OCI-LY3 (cell line): ENCODE data around the gene CHD2.

ENCODE experiments used
- H2AFZ ChIP-seq: fragments of 200-600, 300-600 bp; shearing (Covaris generic); 2 replicates; pipeline ENCODE4 v1.6.0; 2014; ENCODE audit warnings: antibody characterized with exemption, low read depth, low read length
- H3K27ac ChIP-seq: fragments of 200-600, 300-600 bp; sonication (generic); 2 replicates; pipeline ENCODE4 v1.5.1; 2014; ENCODE audit warnings: mild to moderate bottlenecking, low read length, moderate library complexity, mixed read lengths
- H3K27me3 ChIP-seq: fragments of 200-600, 300-600 bp; sonication (generic); 2 replicates; pipeline ENCODE4 v1.6.1; 2014; ENCODE audit warnings: low read depth, low read length, mixed read lengths
- H3K36me3 ChIP-seq: fragments of 200-600, 300-600 bp; sonication (generic); replicated peaks from 2 replicates; pipeline ENCODE3; 2014; ENCODE audit warnings: low read depth, low read length, mixed read lengths
- H3K4me1 ChIP-seq: fragments of 300-600, 200-600 bp; sonication (generic); 2 replicates; pipeline ENCODE4 v1.6.1; 2014; ENCODE audit warnings: low read length, mixed read lengths
- H3K4me2 ChIP-seq: fragments of 200-600, 300-600 bp; sonication (generic); 2 replicates; pipeline ENCODE4 v1.6.1; 2014; ENCODE audit warnings: low read length, mixed read lengths
- H3K4me3 ChIP-seq: fragments of 300-600, 200-600 bp; sonication (generic); 2 replicates; pipeline ENCODE4 v1.5.1; 2014; ENCODE audit warnings: antibody characterized with exemption, mild to moderate bottlenecking, low read length, moderate library complexity
- H3K79me2 ChIP-seq: fragments of 300-600, 200-600 bp; shearing (Covaris generic); 2 replicates; pipeline ENCODE4 v1.6.1; 2014; ENCODE audit warnings: mild to moderate bottlenecking, low read length, mixed read lengths
- H3K9ac ChIP-seq: fragments of 300-600, 200-600 bp; shearing (Covaris generic); 2 replicates; pipeline ENCODE4 v1.6.0; 2014; ENCODE audit warnings: mild to moderate bottlenecking, low read length, moderate library complexity
- H3K9me3 ChIP-seq: fragments of 200-600, 300-600 bp; shearing (Covaris generic); 2 replicates; pipeline ENCODE4 v1.6.1; 2014; ENCODE audit warnings: low read length, mixed read lengths; ENCODE audit not compliant: insufficient read depth
- H4K20me1 ChIP-seq: fragments of 200-600, 300-600 bp; sonication (generic); 2 replicates; pipeline ENCODE4 v1.6.1; 2016; ENCODE audit warnings: low read length, mixed read lengths; ENCODE audit not compliant: insufficient read depth
- CTCF ChIP-seq: fragments of 200-600, 300-600 bp; sonication (generic); IDR thresholded peaks from 2 replicates; pipeline ENCODE4 v1.5.1; 2014; ENCODE audit warnings: antibody characterized with exemption, low read length, low read depth
- EZH2phosphoT487 ChIP-seq: fragments of 200-600 bp; shearing (Covaris generic); IDR thresholded peaks from 2 replicates; pipeline ENCODE4 v1.6.1; 2018; ENCODE audit warnings: antibody characterized with exemption, mixed run types, low read depth

The CHD2 gene

GRCh38 chr15:92906563-92907081, 6.5 kb downstream of the CHD2 start:
- H3K4me1 ChIP-seq, result peaks cover 43% of the 10 kb centered on the region
- H3K4me2 ChIP-seq, result peak overlapping the region; percentile 86
- TF ChIP-seq CTCF, result no peak
- no peak for TF ChIP-seq EZH2phosphoT487
- H3K9me3 ChIP-seq, result no peaks in the 10 kb centered on the region
- H2AFZ ChIP-seq, result no peak overlapping the region
- peak overlapping the region; percentile 74 for H3K27ac ChIP-seq
- H3K36me3 ChIP-seq, result peaks cover 56% of the 10 kb centered on the region
- peaks cover 86% of the 10 kb centered on the region for H4K20me1 ChIP-seq
- peaks cover 99% of the 10 kb centered on the region for H3K79me2 ChIP-seq
- H3K27me3 ChIP-seq, result no peaks in the 10 kb centered on the region
- H3K9ac ChIP-seq, result peak overlapping the region; percentile 68
- H3K4me3 ChIP-seq, result peak overlapping the region; percentile 76

- H3K36me3 ChIP-seq, result peaks cover 56% of the 10 kb centered on the region
- peak overlapping the region; percentile 76 for H3K4me3 ChIP-seq
- H4K20me1 ChIP-seq, result peaks cover 86% of the 10 kb centered on the region
- H3K4me1 ChIP-seq, result peaks cover 43% of the 10 kb centered on the region
- peaks cover 99% of the 10 kb centered on the region for H3K79me2 ChIP-seq
- H2AFZ ChIP-seq, result no peak overlapping the region
- TF ChIP-seq CTCF (no peak), EZH2phosphoT487 (no peak)
- H3K4me2 ChIP-seq, result peak overlapping the region; percentile 86
- peak overlapping the region; percentile 68 for H3K9ac ChIP-seq
- H3K9me3 ChIP-seq, result no peaks in the 10 kb centered on the region
- no peaks in the 10 kb centered on the region for H3K27me3 ChIP-seq
- peak overlapping the region; percentile 74 for H3K27ac ChIP-seq
These were observed 7.1 kb downstream of the CHD2 start for GRCh38 chr15:92907229-92907628.

- H3K36me3 ChIP-seq, result peaks cover 52% of the 10 kb centered on the region
- H4K20me1 ChIP-seq, result peaks cover 84% of the 10 kb centered on the region
- peak overlapping the region; percentile 76 for H3K4me3 ChIP-seq
- H3K79me2 ChIP-seq, result peaks cover 99% of the 10 kb centered on the region
- H3K9me3 ChIP-seq, result no peaks in the 10 kb centered on the region
- H2AFZ ChIP-seq, result no peak overlapping the region
- peaks cover 42% of the 10 kb centered on the region for H3K4me1 ChIP-seq
- peak overlapping the region; percentile 74 for H3K27ac ChIP-seq
- TF ChIP-seq EZH2phosphoT487 (no peak), CTCF (no peak)
- H3K4me2 ChIP-seq, result peak overlapping the region; percentile 86
- H3K27me3 ChIP-seq, result no peaks in the 10 kb centered on the region
- peak overlapping the region; percentile 68 for H3K9ac ChIP-seq
These were observed 8.0 kb downstream of the CHD2 start for GRCh38 chr15:92907896-92908712.

- Histone ChIP-seq H3K4me2 (peak overlapping the region; percentile 86), H4K20me1 (peaks cover 87% of the 10 kb centered on the region), H2AFZ (no peak overlapping the region), H3K79me2 (peaks cover 99% of the 10 kb centered on the region), H3K4me1 (peaks cover 48% of the 10 kb centered on the region), H3K27me3 (no peaks in the 10 kb centered on the region), H3K9ac (no peak overlapping the region), H3K4me3 (peak overlapping the region; percentile 76), H3K9me3 (no peaks in the 10 kb centered on the region), H3K36me3 (peaks cover 53% of the 10 kb centered on the region), H3K27ac (peak overlapping the region; percentile 74)
- TF ChIP-seq CTCF, result no peak
- no peak for TF ChIP-seq EZH2phosphoT487
These were observed 8.6 kb downstream of the CHD2 start for GRCh38 chr15:92908713-92909057.
